Transverse colon (tissue), 3 donors: ENCODE measurements around the gene C4BPB.

ENCODE experiments used
- CTCF ChIP-seq, 5 experiments: fragments of 200-600 bp in 3 of 5; fragments of 450-650 bp in 2 of 5; sonication (generic) in 3 of 5; IDR thresholded peaks; 1 replicate in 2 of 5; 2 replicates in 3 of 5; pipeline ENCODE4 v1.5.1; 2016 to 2017; ENCODE audit warnings: antibody characterized with exemption in 5 of 5, inconsistent platforms in 3 of 5, mild to moderate bottlenecking in 2 of 5, moderate library complexity in 1 of 5
- POLR2A ChIP-seq: fragments of 450-650 bp; IDR thresholded peaks from one replicate; pipeline ENCODE4 v1.6.1; 2016; ENCODE audit warnings: antibody characterized with exemption, mild to moderate bottlenecking, moderate library complexity

- no peak for TF ChIP-seq CTCF (IDR thresholded peaks at IDR 0.05)
- TF ChIP-seq POLR2A: no peak
These were observed 16.4 kb upstream of the C4BPB start for GRCh38 chr1:207072233-207072632.
